Jurkat, Clone E6-1 (cell line): ENCODE measurements around the gene SUN1.

Experiments used
- DNase-seq: peaks from one replicate; pipeline ENCODE4 v3.0.0-alpha.2; 2011; ENCODE audit warnings: low read depth, low spot score
- H3K4me3 ChIP-seq: 2 replicates; pipeline ENCODE4 v1.5.1; 2011; ENCODE audit warnings: mild to moderate bottlenecking, low read length, control low read depth, moderate library complexity

Gene SUN1

DNA sequence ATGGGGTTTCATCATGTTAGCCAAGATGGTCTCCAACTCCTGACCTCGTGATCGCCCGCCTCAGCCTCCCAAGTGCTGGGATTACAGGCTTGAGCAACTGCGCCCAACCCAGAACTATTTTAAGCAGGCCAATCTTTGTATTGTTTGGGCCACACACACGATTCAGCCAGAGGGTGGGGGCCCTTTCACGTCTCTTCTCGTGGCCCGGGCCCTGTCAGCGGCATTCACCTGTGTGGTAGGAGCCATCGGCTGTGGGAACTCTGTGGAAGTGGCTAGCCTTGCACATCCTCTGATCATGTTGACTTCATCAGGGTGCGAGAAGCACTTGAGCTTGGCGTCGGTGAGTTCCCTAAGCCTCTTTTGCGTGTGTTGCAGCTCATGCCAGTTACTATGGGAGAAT is 16.9 kb downstream of the SUN1 start:
- no peak overlapping the region for H3K4me3 ChIP-seq
- no peak for DNase-seq

DNA sequence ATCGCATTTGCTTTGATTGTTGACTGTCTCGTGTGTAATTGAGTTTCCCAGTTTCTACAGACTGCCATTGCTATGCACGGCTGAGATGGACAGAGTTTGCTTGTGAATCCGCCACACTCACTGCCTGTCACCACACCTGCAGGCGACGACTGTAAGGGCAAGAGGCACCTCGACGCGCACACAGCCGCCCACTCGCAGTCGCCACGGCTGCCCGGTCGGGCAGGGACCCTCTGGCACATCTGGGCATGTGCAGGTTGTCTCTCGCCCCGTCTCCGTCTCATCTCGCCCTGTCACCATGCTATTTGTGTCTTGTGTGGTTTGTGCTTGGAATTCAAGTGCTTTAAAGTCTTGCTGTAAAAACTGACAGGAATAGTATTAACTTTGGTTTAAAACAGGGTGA is 17.5 kb downstream of the SUN1 start:
- no peak overlapping the region for H3K4me3 ChIP-seq
- no peak for DNase-seq

DNA sequence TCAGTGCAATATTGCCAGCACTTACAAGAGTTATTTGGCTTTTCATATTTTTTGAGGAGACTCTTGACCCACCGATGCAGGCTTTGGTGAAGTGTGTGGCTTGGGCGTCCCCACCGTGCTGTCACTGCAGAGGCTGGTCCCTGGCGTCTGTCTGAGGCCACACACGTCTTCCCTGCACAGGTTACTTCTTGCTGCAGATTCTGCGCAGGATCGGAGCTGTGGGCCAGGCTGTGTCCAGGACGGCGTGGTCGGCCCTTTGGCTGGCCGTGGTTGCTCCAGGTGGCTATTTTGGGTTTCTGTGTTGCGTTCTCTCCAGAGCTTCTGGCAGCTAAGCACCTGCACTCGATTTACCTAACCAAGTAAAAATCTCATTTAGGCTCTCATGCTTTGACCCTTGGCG is 18.9 kb downstream of the SUN1 start:
- DNase-seq: no peak
- H3K4me3 ChIP-seq: no peak overlapping the region

DNA sequence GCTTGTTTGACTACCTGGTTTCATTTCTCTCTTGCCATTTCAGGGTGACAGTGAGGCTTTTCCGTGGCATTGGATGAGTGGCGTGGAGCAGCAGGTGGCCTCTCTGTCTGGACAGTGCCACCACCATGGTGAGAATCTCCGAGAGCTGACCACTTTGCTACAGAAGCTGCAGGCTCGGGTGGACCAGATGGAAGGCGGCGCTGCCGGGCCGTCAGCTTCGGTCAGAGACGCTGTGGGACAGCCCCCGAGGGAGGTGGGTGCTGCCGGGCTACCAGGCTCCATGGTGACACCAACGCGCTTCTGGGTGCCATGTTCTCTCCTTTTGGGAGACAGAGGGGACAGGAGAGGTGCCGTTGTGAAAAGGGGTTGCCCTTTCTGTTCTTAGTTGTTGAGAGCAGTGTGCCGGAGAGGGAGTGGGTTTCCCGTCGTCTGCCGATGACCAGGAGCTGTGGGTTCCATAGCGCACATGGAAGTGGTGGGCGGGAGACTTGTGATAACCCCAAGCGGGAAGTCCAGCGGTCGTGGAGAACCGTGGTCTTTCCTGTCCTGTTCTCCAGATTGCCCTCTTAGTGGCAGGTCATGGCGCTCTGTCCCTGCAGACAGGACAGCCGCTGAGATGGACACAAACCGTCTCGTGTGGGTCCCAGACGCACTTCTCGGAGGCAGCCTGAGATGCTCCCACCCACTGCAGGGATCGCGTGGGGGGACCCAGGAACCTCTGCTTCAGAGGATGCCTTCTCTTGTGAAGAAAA is 21.3 kb downstream of the SUN1 start:
- no peak overlapping the region for H3K4me3 ChIP-seq
- DNase-seq: no peak

DNA sequence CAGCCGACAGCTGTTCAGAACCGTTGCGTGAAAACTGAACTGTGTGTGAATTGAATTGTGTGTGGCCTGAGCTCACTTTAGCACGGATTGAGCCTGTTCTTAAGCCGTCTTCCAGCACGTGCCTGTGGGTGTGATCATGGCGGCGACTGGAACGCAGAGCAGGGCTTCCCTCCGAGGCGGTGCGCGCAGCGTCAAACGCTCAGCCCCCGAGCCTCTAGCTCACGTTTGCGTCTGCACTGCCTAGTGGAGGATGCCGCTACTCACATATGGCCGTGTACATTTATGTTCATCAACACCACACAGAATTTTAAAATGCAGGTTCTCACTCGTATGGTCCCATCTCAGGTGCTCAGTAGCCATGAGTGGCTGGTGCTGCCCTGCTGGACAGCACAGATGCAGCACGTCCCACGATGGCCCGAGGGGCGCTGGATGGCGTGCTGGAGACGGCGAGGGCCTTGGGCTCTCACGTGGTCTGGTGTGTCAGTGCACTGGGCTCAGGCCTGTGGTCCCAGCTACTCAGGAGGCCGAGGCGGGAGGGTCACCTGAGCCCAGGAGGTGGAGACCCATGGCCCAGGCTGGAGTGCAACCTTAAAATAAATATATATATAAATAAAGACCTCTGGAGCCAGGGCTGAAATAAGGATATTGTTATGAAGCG is 22.0 kb downstream of the SUN1 start:
- no peak for DNase-seq
- no peak overlapping the region for H3K4me3 ChIP-seq

DNA sequence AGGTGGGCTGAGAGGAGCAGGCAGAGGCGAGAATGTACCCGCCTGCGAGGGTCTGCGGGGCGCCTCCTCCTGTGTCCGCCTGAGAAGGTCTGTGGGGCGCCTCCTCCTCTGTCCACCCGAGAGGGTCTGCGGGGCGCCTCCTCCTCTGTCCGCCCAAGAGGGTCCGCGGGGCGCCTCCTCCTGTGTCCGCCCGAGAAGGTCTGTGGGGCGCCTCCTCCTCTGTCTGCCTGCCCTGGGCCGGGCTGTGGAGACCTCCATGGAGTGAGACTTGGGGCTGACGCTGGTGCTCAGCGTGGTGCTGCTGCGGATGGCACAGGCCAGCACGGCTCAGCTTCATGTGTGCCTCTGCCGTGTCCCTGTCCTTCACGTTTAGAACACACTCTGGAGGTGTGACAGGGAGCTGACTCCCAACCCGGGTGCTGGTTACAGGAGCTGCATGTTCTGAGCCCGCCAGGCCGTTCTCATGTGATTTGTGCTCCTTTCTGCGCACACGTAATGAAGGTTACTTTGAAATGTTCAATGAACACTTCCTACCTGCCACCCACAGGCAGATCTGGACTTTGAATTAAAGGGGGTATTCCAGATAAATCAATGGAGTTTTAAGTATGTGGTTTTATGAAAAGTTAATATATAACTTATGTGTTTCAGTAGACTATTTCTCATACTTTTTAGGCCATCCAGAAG is 23.6 kb downstream of the SUN1 start:
- no peak overlapping the region for H3K4me3 ChIP-seq
- DNase-seq: no peak

DNA sequence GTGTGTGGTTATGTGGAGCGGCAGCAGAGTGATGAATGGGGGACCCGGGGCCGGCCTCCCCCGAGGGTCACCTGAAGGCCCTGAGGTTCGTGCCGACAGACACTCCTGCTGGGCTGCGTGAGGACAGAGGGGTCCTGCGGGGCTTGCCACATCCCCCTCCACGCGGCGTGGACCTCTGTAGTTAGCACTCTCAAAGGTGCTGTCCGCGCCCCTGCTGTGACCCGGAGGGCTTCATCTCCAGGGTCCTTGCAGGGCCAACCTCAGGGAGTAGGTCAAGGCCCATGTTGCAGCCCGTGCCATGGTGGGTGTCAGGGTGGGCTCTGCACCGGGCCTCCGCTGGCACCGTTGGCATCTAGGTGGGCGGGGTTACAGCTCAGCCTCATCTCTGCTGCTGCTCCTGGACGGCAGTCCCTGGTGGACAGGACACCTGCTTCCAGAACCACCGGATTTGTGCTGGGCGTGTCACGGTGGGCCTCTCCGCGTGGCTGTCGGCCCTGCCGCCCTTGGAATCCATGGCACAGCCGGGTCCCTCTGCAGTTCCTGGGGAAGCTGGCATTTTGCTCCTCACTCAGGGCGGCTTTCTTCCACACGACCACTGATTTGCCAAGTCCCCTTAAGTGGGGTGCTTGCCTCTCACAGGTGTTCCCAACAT is 24.3 kb downstream of the SUN1 start:
- DNase-seq: no peak
- H3K4me3 ChIP-seq: no peak overlapping the region

DNA sequence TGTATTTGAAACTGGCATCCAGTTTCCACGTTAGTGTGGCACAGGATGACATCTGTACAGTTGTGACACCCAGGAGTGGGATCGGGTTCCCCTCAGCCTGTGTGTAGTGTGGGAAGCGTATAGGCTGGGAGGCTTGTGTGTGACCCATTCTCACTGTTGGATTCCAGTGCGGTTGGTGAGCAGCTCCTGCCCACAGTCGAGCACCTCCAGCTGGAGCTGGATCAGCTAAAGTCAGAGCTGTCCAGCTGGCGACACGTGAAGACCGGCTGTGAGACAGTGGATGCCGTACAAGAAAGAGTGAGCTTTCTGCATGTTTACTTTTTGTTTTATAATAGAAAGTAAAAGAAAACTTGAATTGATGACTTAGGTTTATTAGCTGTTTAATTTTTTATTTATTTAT is 25.4 kb downstream of the SUN1 start:
- H3K4me3 ChIP-seq: no peak overlapping the region
- DNase-seq: no peak

DNA sequence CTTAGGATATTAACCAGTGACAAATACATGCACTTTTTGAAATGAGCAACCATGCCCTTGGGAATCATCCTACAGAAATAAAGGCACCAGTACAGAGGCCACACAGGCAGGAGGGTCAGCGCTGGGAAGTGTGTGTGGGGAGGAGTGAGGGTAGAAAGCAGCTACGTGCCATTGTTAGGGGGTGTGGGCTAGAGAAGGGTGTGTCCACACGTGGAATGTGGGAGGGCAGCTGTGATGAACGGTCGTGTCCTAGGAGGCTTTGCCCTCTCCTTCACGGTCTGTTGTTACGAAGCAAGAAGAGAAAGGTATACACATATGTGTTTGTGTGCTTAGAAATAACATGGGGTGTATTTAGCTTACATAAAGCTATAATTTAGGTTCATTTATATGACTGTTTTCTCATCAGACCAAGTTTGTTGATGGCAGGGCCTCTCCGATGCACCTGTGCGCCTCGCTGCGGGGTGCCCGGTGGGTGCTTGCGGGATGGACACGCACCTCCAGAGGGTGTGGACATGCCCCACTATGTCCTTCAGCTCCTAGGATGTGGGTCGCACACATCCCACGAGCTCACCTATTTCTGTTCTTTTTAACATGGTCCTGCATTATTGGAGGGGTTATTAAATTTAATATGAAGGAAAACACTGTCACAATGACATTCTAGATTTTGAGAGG is 27.2 kb downstream of the SUN1 start:
- no peak for DNase-seq
- H3K4me3 ChIP-seq: no peak overlapping the region

DNA sequence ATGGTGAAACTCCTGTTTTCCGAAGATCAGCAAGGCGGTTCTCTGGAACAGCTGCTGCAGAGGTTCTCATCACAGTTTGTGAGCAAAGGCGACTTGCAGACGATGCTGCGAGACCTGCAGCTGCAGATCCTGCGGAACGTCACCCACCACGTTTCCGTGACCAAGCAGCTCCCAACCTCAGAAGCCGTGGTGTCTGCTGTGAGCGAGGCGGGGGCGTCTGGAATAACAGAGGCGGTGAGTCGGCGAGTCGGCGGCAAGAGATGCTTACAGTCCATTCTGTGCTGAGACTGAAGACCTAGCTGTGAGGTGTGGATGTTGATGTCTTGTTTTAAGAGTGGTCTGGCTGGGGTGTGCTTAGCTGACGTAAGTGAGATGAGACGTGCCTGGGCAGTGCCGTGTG is 27.9 kb downstream of the SUN1 start:
- no peak for DNase-seq
- no peak overlapping the region for H3K4me3 ChIP-seq

DNA sequence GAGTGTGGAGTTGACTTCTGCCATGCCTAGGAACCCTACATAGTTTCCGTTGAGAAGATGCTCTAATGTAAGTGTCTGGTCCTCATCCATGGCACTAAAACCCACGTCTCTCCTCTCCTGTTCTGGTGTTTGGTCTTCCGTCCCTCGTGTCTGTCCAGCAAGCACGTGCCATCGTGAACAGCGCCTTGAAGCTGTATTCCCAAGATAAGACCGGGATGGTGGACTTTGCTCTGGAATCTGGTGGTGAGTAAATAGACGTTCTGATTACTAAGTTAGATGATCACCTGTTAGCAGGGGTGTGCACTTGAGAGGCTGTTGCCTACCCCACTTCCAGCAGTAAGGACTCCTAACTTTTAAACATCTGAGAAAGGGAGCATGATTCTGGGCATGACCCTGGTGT is 28.9 kb downstream of the SUN1 start:
- no peak overlapping the region for H3K4me3 ChIP-seq
- no peak for DNase-seq

DNA sequence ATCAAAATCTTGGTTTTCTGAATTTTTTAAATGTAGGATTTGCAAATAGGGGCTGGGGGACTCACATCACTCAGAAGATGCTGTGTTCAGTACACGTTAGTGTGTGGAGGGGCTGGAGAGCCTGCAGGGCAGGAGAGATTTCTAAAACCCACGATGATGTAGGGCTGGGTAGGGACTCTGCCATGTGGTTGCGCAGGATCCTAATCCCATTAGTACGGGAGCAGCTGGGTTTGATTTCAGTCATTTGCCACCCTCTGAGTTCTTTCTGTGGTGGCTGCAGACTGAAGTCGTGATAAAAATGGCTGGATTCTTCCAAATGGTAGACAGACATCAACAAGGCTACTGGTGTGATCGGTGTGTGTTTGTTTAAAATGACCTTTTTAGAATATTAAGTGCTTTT is 29.9 kb downstream of the SUN1 start:
- DNase-seq: no peak
- no peak overlapping the region for H3K4me3 ChIP-seq

DNA sequence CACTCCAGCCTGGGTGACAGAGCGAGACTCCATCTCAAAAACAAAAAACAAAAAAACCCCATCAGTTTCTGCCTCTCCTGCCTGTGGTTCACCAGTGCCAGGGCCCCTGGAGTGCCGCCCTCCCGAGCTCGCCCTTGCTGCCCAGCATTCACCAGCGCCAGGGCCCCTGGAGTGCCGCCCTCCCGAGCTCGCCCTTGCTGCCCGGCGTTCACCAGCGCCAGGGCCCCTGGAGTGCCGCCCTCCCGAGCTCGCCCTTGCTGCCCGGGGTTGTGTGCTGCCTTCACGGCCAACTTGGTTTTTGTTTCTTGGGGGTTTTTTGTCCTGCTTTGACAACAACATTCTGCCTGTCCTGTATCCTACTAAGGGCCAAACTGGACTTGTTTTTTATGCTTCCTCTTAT is 30.8 kb downstream of the SUN1 start:
- H3K4me3 ChIP-seq: no peak overlapping the region
- DNase-seq: no peak

DNA sequence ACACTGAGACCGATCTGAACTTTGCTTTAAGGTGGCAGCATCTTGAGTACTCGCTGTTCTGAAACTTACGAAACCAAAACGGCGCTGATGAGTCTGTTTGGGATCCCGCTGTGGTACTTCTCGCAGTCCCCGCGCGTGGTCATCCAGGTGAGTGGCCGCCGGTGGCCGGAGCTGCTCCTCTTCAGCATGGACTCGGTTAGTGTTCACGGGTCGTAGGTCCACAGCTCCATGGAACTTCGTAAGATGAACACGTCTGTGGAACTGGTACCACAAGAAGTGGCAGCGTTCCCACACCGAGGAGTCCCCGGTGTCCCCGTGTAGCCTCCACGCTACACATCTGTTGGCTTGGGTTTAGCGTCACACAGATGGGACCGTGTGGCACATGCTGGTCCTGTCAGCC is 33.6 kb downstream of the SUN1 start:
- no peak for DNase-seq
- no peak overlapping the region for H3K4me3 ChIP-seq

DNA sequence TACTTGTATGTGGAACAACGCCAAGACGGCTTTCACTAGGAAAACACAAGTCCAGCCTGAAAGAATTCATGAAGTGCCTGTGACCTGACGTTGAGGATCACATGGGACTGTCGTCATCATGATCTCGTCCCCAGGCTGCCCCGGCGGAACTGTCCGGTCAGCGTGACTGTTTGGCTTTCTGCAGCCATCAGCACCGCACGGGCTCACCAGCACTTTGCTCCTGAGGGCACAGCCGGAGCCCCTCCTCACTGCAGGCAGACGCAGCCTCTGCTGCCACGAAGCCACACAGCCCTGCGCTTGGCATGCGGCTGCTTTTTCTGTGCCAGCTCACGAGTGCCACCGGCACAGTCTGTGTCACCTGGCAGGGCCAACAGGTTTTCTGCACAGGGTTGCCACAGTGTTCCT is 34.7 kb downstream of the SUN1 start:
- no peak overlapping the region for H3K4me3 ChIP-seq
- DNase-seq: no peak

DNA sequence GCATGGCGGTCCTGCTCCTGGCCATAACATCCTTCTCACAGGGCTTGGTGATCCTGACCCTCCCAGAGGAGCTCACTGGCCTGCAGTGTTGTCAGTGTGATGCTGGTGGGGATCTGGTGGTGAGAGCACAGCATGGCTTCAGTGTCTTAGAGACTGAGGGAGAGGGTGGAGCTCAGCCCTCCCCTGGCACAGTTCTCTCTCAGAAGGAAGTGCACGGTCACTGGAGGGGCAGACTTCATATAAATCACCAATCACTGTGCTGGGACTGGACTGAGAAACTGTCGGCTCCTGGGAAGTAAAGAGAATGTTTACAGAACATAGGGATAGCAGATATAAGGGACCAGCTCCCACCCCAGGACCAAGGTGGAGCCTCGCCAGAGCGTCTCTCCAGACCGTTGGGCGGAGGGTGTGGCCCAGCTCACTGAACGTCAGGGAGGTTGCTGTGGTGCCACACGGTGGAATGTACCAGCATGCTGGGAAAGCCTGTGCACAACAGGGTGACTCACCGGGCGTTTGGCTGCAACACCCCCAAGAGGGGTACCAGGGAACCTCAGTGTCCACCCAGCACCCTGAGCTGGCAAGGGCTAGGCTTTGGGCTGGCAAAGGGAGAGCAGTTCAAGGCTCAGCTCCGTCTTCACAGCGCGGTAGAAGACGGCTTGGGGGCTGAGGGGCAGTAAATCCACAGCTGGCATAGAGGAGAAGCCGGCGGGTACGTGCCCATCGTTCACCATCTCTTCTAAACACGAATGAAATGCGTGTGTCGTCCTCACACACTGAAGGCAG is 35.3 kb downstream of the SUN1 start:
- no peak overlapping the region for H3K4me3 ChIP-seq
- no peak for DNase-seq

DNA sequence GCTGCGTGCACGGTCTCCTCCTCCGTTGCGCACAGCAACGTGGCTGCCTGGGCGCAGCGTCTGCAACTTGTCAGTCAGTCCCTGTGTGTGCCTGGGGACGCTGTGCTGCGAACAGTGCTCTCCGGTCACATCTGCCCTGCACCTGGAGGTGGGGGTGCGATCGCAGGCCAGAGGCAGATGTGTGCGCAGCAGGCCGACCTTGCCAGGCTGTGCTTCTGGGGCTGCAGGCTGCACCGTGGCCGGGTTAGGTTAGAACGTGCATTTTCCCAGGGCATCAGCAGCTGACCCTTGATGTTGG is 35.9 kb downstream of the SUN1 start:
- H3K4me3 ChIP-seq: no peak overlapping the region
- no peak for DNase-seq

DNA sequence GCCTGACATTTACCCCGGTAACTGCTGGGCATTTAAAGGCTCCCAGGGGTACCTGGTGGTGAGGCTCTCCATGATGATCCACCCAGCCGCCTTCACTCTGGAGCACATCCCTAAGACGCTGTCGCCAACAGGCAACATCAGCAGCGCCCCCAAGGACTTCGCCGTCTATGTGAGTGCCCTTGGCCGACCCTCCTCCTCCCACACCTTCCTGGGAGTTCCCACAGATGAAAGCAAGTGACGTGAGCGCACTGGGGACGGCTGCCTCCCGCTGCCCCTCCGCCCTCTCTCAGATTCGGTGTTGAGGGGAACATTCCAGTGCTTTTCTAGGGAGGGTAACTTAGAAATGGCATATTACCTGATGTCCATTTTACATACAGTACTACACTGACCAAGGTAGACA is 37.1 kb downstream of the SUN1 start:
- H3K4me3 ChIP-seq: no peak overlapping the region
- no peak for DNase-seq

DNA sequence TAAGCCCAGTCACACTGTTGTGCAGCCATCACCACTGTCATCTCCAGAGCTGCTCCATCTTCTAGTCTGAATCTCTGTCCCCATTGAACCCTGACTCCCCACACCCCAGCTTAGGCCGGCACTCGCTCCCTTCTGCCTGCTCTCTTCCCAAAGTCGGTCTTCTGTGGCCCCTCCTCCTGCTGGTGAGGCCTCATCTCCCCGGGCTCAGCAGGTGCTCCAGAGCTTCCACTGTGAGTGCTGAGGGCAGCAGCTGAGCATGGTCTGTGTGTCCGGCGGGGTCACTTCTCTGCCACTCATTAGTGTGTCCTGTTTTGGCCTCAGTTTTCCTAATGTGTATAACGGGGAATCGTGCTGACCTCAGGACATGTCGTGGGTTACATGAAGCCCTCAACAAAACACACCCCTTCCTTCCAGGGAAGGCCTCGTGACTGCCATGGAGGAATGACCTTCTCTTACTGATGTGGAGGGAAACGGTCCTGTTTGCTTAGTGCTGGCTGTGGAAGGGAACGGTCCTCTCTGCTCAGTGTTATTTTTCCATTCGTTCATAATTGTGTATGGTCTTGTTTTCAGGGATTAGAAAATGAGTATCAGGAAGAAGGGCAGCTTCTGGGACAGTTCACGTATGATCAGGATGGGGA is 39.7 kb downstream of the SUN1 start:
- H3K4me3 ChIP-seq: no peak overlapping the region
- no peak for DNase-seq
